GM18511 (cell line): ENCODE measurements around the gene COQ6.
A peak's percentile ranks its signal among the peaks of the same experiment; 100 is the strongest.
"Not testable (repeated sequence)": the region's sequence is repeated elsewhere in the genome, so short reads cannot be mapped to it uniquely, and the experiment has no call there.

Source experiments
- ATAC-seq: cut with Tn5 transposase; IDR thresholded peaks from one replicate; pipeline ENCODE4 v1.9.1; 2021; ENCODE audit warnings: mild to moderate bottlenecking, moderate library complexity; ENCODE audit not compliant: unreplicated experiment

COQ6 gene

DNA sequence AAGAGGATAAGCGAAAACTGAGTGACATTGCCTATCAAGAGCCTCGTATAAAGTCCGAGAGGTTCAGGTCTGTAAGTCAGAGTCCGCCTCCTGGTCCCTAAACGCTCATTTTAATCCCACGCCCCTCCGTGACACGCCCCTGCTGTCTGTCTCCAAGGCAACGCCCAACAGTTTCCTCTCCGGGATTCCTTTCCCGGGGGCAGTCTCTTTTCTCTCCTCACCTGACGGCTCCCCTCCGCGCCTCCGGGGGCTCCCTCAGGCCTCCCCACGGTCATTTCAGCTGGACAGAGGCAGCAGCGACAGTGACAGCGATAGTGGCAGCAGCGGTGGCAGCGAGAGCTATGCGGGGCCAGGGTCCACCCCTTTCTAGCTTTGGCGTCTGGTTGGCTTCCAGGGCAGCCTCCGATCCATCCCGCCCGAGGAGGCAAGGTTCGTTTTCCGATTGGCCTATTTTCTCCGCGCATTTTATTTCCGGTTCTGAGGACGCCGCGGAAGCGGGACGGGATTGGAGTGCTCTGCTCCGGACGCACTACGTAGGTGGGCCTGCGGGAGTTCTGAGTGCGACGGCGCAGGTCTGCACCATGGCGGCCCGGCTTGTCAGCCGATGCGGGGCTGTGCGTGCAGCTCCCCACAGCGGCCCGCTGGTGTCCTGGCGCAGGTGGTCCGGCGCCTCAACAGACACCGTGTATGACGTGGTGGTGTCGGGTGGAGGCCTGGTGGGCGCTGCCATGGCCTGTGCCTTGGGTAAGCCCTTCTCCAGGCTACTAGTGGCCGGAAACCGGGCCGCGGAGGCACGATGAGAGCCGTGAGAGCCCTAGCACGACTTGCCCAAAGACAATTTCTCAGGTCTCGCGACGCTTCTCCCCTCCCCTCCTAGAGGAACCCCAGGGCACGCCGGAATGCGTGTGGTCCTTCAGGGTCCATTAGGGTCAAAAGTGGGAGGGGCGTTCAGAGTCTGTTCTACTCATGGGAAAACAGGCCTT is at the start of gene COQ6, which contains the start of gene FAM161B:
COQ6 (plus strand) TSS at position 551 of the 983 bp plus-strand sequence; CDS start at position 582, 31 bp downstream.
FAM161B (minus strand) TSS at position 343 of the 983 bp plus-strand sequence; CDS start at position 275, 68 bp downstream.
- ATAC-seq, result peak; percentile 92

DNA sequence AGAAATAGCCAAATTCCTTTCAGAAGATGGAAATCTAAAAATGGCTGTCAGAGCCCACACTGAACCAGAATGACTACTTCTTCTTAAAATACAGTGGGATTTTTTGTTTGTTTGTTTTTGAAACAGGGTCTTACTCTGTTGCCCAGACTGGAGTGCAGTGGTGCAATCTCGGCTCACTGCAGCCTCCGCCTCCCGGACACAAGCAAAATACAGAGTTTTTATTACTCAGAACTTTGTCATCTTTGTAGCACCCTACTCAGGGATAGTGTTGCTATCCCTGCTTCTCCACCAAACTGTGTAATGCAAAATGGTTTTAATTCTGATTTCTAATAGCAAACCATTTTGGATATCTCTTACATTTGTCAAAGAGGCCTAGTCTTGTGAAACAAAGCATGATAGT is 47.1 kb upstream of the COQ6 start:
- no peak for ATAC-seq

DNA sequence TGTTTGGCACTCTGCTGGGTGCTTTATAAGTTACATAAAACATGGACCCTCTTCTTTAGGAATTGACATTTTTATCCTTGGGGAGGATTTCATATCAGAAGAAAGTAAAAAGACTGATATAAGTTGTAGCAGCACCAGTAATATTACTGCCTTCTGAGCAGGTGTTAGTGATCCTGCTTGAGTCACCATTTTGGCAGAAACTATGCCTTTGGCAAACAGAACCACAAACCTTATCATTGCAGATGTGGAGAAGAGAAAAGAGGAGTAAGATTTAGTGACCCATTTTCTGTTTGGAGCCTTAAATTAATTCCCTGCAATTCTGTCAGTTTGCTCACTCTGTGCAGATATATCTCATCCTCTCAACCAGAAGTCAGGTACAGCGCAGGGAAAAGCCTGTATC is 40.4 kb upstream of the COQ6 start:
- ATAC-seq, result no peak

DNA sequence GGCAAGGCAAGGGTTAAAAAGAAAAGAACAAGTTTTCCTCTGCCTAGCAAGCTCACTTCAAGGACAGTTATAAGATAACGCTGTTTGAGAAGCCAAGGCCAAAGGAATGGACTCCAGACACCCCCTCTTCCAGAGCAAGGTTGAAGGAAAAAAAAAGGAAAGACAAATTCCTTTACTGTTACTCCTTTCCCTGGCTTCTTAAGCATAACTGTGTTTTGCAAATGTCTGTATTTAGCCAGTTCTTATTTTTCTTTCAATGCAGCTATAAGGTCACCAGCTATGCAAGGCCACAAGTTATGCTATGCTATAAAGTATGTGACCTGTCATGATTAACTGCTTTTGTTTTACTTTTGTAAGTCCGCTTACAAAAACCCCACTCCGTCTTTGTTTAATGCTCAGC is 36.8 kb upstream of the COQ6 start:
- no peak for ATAC-seq

DNA sequence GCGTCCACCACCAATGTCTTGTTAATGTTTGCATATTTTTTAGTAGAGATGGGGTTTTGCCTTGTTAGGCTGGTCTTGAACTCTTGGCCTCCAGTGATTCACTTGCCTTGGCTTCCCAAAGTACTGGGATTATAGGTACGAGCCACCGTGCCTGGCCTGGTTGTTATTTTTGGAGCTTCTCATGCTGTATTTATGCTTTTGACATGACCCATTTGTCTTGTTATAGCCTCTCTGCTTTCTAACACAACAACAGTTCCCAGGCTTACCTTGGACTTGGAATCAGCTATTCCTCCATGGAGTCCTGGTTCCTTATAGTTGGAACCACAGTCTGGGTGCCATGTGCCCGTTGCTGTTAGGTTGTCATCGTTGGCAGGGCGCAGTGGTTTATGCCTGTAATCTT is 33.8 kb upstream of the COQ6 start:
- ATAC-seq, result no peak

DNA sequence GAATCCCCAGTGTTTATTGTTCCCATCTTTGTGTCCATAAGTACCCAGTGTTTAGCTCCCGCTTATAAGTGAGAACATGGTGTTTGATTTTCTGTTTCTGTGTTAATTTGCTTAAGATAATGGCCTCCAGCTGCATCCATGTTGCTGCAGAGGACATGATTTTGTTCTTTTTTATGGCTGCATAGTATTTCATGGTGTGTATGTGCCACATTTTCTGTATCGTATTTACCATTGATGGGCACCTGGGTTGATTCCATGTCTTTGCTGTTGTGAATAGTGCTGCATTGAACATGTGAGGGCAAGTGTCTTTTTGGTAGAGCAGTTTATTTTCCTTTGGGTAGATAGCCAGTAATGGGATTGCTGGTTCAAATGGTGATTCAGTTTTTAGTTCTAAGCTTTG is 30.6 kb upstream of the COQ6 start:
- not testable (repeated sequence) for ATAC-seq

DNA sequence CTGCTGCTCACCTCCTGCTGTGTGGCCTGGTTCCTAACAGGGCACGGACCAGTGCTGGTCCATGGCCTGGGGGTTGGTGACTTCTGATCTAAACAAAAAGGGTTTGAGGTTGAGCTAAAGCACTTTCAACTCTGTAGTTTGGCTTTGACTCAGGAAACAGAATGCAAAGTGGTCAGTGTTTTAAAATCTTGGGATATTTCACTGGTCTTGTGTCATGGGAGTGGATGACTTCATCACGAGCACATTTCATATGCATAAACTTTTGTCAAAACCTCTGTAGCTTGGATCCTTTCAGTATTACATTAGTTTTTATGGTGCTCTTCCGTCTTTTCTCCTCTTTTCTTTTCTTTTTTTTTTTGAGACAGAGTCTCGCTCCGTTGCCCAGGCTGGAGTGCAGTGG is 25.8 kb upstream of the COQ6 start:
- ATAC-seq, result no peak

DNA sequence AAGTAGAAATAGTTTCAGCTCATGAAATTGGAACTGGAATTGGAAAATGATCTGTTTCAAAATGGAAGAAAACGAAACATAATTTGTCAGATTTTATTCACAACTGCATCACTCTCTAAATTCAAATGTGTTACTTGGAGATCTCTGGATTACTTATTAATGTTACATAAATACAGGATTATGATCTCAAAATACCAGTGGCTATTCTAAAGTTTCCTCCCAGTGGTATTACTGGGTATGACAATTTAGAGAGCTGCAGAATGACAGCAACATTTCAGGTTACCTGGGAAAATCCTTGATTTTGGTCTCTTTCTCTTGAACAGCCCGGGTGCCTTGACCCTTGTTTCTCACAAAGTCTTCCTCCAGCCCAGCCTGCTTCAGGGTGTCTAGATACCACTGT is 14.4 kb upstream of the COQ6 start:
- ATAC-seq, result no peak

DNA sequence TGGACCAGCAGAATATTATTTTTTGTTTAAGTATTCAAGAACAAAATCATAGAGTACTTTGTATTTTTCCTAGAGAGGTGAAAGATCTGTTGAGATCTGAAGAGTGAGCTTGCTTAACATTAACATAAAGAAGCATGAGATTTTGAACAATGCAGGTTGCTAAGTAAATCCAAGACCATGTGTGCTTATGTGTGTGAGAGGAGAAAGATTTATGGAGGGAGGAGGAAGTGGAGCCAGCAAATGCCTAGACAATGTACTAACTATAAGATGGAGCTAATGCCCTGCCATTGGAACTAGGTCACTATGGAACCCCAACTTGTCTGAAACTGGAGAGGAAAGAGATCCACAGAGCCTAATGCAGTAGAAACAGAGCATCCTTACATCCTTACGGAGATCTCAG is 13.6 kb upstream of the COQ6 start:
- no peak for ATAC-seq

DNA sequence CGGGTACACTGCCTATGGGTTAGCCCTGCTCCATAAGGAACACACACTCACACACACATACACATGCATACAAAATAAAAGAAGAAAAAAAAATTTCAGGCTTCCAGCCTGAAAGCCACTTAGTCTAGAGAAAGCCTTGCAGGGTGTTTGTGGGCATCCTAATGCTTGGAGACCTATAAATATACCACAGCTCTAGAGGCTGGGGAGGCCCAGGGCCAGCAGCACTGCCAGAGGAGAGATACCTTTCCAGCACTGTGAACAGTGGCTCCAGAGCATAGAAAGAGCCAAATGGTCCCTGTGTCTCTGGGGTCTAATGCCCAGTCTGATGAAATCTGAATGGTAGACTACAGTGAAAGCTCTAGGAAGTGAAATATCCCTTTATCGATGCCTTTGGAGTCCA is 13.1 kb upstream of the COQ6 start:
- ATAC-seq, result no peak

DNA sequence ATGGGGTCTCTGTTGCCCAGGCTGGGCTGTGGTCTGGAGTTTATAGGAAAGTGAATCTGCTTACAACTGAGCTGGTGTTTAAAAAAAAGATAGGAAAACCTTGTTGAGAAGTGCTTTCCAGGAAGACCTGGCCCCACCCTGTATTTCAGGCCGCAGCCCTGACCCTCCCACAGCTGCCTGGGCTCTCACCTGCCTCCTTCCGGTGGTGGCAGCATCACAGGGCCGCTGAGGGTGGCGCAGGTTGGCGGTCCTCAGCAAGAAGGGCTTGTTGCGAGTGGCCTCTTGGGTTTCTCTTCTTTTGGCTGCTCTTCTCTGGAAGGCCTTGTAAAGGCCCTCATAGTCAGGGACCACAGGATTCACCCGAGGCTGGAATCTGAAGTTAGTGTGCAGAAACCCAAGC is 7.9 kb upstream of the COQ6 start:
- ATAC-seq, result no peak

DNA sequence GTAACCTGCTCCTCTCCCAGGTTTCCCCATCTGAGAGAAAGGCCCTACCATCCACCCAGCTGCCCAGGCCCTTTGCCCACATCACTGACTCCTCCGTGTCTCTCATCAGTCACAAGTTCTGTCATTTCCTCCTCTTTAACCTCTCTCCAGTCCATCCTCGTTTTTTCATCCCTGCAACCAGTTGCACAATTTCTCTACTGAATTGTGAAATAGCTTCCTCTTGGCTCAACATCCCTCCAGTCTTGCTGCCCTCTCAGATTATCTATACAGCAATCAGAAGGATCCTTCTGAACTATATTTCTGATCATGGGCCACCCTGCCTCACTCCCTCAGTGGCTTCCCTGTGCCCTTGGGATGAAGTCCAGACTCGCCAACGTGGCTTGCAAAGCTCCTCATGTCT is 7.0 kb upstream of the COQ6 start:
- ATAC-seq, result no peak

DNA sequence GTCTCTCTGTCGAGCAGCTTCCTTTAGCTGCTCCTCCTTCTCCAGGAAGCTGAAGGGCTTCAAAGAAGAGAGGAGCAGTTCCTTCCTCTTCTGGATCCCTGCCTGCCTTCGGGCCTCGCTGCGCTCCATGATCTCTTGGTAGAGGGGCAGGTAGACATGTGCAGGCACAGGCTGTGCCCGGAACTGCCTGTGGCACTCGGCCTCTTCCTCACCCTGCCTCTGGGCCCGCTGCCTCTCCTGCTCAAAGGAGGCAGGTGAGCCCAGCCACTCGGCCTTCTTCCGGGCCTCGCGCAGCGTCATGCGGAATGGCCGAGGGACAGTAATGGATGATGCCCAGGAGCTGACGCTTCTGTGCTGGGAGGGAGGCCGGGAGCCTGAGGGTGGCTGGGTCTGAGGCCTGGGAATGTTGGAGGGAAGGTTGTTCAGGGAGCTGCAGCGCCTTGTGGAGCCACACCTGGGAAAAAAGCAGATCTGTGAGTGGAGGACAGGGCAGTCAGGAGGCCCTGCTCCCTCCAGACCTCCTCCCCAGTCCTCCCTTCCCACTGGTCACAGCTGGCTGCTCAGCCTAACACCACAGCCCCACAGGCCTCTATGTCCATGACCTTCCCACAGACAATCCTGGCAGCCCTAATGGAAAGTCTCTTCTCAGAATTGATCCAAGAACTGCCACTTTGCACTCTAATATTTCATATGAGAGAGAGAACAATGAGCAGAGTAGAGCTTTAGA is 5.5 kb upstream of the COQ6 start:
- ATAC-seq, result no peak

DNA sequence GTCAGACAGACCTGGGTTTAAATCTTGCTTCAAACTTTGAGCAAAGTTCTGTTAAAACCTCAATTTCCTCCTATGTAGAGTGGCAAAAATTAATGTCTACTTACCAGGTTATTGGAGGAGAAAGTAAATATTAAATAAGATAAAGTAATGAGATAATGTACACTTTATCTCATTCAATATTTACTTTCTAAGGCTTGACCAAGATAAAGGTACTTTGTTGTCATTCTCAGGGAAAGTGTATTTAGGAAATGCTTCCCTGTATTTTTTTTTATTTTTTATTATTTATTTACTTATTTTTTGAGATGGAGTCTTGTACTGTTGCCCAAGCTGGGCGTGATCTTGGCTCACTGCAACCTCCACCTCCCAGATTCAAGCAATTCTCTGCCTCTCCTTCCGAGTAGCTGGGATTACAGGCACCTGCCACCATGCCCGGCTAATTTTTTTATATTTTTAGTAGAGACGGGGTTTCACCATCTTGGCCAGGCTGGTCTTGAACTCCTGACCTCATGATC is 4.9 kb upstream of the COQ6 start:
- no peak for ATAC-seq

DNA sequence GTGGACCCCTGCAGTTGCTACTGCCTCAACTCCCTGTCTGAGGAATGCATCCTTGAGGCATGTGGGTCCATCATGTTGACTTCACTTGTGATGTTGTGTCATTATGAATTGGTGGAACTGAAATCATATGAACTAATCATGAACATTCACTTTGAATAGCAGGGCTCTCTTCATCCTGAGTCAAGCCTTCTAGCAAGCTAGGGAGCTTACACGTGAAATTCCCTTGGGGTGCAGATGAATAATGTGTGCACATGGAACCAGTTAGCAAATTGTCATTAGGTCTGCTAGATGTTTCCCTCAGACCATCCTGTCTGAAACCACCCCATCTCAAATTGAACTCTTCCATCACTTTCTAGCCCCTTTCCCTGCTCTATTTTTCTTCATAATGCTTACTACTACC is 3.6 kb downstream of the COQ6 start:
- no peak for ATAC-seq

DNA sequence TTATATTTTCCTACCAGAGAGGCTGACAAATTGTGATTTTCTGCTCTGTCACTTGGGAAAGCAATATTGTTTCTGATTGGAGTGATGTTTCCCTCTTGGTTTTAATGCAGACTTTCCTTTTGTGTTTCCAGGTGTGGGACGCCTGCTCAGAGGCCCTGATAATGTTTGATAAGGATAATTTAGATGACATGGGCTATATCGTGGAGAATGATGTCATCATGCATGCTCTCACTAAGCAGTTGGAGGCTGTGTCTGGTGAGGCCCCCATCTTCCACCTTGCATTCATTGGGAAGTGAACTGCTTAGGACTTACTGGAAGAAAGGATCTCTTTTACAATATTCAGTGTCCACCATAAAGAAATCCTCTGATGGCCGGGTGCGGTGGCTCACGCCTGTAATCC is 5.6 kb downstream of the COQ6 start:
- no peak for ATAC-seq

DNA sequence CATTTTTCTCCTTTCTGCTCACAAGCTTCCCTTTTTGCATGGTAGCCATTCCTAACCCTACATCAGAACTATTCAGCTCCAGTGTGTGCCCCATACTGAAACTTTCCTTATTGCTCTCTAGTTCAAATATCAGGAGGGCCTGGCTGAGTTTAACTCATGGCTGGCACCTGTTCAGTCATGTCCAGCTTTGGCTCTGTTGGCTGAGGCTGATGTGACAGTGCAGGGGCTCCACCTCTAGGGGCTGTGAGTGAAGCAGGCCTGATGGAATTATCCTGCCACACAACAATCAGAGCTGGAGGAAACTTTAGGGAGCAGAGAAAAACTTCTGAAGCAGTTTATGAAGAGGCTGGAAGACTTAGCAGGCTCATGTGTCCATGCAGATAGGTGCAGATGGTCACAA is 8.5 kb downstream of the COQ6 start:
- no peak for ATAC-seq

DNA sequence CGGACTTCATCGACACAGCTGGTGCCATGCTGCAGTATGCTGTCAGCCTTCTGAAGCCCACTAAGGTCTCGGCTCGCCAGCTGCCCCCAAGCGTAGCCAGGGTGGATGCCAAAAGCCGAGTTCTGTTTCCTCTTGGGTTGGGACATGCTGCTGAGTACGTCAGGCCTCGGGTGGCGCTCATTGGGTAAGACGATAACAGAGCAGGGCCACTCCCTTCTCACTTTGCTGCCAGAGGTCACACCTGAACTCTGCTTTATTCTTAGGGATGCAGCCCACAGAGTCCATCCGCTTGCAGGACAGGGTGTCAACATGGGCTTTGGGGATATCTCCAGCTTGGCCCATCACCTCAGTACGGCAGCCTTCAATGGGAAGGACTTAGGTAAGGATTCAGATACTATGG is 11.1 kb downstream of the COQ6 start:
- ATAC-seq, result no peak

DNA sequence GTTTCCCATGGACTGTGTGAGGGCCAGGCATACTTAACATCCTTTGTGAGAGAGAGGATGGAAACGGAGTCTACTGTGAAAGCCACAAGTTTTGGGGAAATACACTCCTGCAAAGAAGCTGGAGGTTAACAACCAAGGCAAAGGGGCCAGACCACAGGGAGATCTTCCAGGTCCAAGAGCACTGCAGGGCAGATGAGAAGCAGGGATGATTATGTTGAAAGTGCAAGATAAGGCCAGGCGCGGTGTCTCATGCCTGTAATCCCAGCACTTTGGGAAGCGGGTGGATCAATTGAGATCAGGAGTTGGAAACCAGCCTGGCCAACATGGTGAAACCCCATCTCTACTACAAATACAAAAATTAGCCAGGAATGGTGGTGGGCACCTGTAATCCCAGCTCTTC is 15.1 kb downstream of the COQ6 start:
- ATAC-seq, result no peak

DNA sequence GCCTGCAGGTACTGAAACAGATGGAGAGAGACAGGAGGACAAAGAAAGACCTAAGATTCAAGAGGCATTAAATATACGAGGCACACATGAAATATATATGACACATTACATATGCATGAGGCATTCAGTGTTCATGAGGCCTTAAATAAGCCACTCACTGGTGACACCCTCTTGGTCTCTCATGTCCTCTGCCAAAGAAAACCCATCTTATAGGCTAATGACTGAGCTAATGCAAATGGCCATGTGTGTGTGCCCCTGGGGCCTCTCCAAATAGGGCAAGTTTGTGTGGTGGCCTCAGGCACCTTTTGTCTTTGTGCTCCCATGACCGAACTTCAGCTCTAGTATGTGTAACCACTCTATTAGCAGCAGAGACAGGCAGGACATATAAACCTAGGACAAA is 18.8 kb downstream of the COQ6 start:
- no peak for ATAC-seq

DNA sequence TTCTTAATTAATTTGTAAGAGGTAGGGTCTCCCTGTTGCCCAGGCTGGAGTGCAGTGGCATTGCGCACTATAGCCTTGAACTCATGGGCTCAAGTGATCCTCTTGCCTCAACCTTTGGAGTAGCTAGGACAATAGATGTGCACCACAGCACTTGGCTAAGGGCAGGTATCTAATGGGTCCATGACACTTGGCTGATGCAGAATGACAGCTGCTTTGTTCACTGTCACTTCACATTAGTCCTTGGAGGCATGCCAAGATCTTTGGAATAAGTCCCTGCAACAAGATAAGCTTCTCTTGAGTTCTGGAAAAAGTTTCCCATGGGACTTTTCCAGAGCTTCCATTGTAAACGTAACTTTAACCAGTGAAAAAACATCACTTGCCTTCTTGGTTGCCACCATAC is 23.4 kb downstream of the COQ6 start:
- no peak for ATAC-seq

DNA sequence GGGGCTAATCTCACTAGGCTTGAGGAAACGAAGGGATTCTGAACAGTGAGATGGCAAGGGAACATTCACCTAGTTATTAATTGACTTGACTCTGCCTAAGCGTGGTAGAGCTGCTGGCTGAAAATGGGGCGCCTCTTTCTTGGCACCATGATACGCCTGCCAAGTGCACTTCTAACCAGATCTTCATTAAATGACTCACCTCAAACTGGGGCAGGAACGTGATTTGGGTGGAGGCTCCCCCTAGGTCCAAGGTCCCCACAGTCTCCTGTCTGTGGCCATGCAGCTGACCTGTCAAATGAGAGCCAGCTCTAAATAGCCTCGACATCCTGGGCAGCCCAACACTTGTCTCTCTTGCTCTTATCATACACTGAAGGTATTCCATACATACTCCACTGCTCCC is 26.0 kb downstream of the COQ6 start:
- ATAC-seq, result no peak
